Endothelial cell of umbilical vein (primary cell): Measurements from ENCODE around the gene RAB7B. TPM values are rescaled to one million over a fixed set of nuclear protein-coding genes. Genes with fewer than 3 reads are reported as not detected.

Source experiments
- BruUV-seq: library from RNA; stranded (reverse); fragments of 400-500 nt; replicated peaks from 2 replicates; lab custom pipeline; 2021; lab: Mats Ljungman, UMichigan
- CTCF ChIA-PET: fragments of 300-600, 350-600 bp; sonication (Branson Sonifier 250); formaldehyde crosslinking; loops from one replicate; lab custom pipeline; 2021; ENCODE audit warnings: antibody characterized with exemption, inconsistent platforms; lab: Charles Lee
- POLR2A ChIA-PET: fragments of 300-600, 350-600 bp; sonication (Branson Sonifier 250); formaldehyde crosslinking; loops from one replicate; lab custom pipeline; 2021; ENCODE audit warnings: antibody characterized with exemption, inconsistent platforms; lab: Charles Lee
- DNase-seq: peaks from one replicate; pipeline ENCODE4 v3.0.0-alpha.2; 2011; ENCODE audit warnings: low read depth, low spot score
- FAIRE-seq: peaks from 2 replicates; lab custom pipeline; 2011; peaks lifted over from hg19 to GRCh38; lab: Jason Lieb, UNC
- H2AFZ ChIP-seq: 2 replicates; pipeline ENCODE4 v1.6.0; 2012; ENCODE audit warnings: low read depth, low read length, control low read depth, inconsistent platforms
- H3K27ac ChIP-seq: 2 replicates; pipeline ENCODE4 v1.5.1; 2011; ENCODE audit warnings: low read depth, mild to moderate bottlenecking, control low read depth, low read length, moderate library complexity; ENCODE audit not compliant: insufficient read depth
- H3K27me3 ChIP-seq, 2 experiments: 2 replicates each; pipeline versions ENCODE4 v1.6.0 to v1.6.1; 2011; ENCODE audit warnings: low read length in 2 of 2, mixed read lengths in 1 of 2; ENCODE audit not compliant: control insufficient read depth in 2 of 2, insufficient read depth in 2 of 2
- H3K36me3 ChIP-seq, 2 experiments: 2 replicates in 1 of 2; 3 replicates in 1 of 2; pipeline ENCODE4 v1.5.1; 2011; ENCODE audit warnings: low read length in 2 of 2, mild to moderate bottlenecking in 1 of 2, moderate library complexity in 1 of 2; ENCODE audit not compliant: control insufficient read depth in 2 of 2, insufficient read depth in 2 of 2; ENCODE audit errors: extremely low read depth in 1 of 2
- H3K4me1 ChIP-seq: 3 replicates; pipeline ENCODE4 v1.5.1; 2011; ENCODE audit warnings: mild to moderate bottlenecking, low read length; ENCODE audit not compliant: control insufficient read depth, insufficient read depth; ENCODE audit errors: extremely low read depth
- H3K4me2 ChIP-seq: 2 replicates; pipeline ENCODE4 v1.6.1; 2011; ENCODE audit warnings: low read length, control low read depth, mixed read lengths; ENCODE audit not compliant: insufficient read depth
- H3K4me3 ChIP-seq, 3 experiments: fragments of 200-600 bp in 1 of 3; sonication (generic), shearing (Covaris generic) in 1 of 3; replicated peaks in 1 of 3; 2 replicates each; pipeline ENCODE4 v1.5.1; 2011 to 2016; ENCODE audit warnings: control low read depth in 3 of 3, low read length in 3 of 3, mild to moderate bottlenecking in 2 of 3, inconsistent platforms in 1 of 3, low read depth in 1 of 3, moderate library complexity in 1 of 3; ENCODE audit not compliant: insufficient read depth in 1 of 3
- H3K79me2 ChIP-seq: 2 replicates; pipeline ENCODE4 v1.6.0; 2012; ENCODE audit warnings: low read length, inconsistent platforms; ENCODE audit not compliant: control insufficient read depth, insufficient read depth
- H3K9ac ChIP-seq: replicated peaks from 2 replicates; pipeline ENCODE3; 2011; ENCODE audit warnings: low read length, control low read depth; ENCODE audit not compliant: insufficient read depth; ENCODE audit errors: extremely low read depth
- H3K9me1 ChIP-seq: replicated peaks from 3 replicates; pipeline ENCODE4 v1.6.0; 2011; ENCODE audit warnings: mild to moderate bottlenecking, low read length; ENCODE audit not compliant: control insufficient read depth, insufficient read depth; ENCODE audit errors: extremely low read depth
- H3K9me3 ChIP-seq: replicated peaks from 2 replicates; pipeline ENCODE4 v1.5.1; 2012; ENCODE audit warnings: low read length, inconsistent platforms; ENCODE audit not compliant: control insufficient read depth, insufficient read depth
- H4K20me1 ChIP-seq: replicated peaks from 2 replicates; pipeline ENCODE3; 2011; ENCODE audit warnings: mild to moderate bottlenecking, low read length; ENCODE audit not compliant: control insufficient read depth, insufficient read depth; ENCODE audit errors: extremely low read depth
- CTCF ChIP-seq, 2 donors: IDR thresholded peaks; 1 replicate in 1 of 2; 2 replicates in 1 of 2; pipeline ENCODE4 v1.5.1; 2011; ENCODE audit warnings: low read length in 2 of 2, mild to moderate bottlenecking in 2 of 2, moderate library complexity in 2 of 2, control low read depth in 1 of 2, inconsistent platforms in 1 of 2, low read depth in 1 of 2; ENCODE audit not compliant: insufficient read depth in 1 of 2; ENCODE audit errors: extremely low read depth in 1 of 2
- EZH2 ChIP-seq: IDR thresholded peaks from 2 replicates; pipeline ENCODE4 v1.6.1; 2012; ENCODE audit warnings: borderline replicate concordance, low read depth, mild to moderate bottlenecking, moderate library complexity, low read length, inconsistent platforms; ENCODE audit not compliant: severe bottlenecking
- FOS ChIP-seq: IDR thresholded peaks from 2 replicates; pipeline ENCODE4 v1.6.1; 2011; ENCODE audit warnings: mild to moderate bottlenecking, low read length, moderate library complexity, borderline replicate concordance; ENCODE audit not compliant: insufficient read depth
- GATA2 ChIP-seq: IDR thresholded peaks from 2 replicates; pipeline ENCODE4 v1.7.0; 2011; ENCODE audit warnings: low read depth, mild to moderate bottlenecking, moderate library complexity, mixed read lengths, low read length; ENCODE audit not compliant: insufficient read length, insufficient read depth
- JUN ChIP-seq: IDR thresholded peaks from 2 replicates; pipeline ENCODE4 v1.6.1; 2011; ENCODE audit warnings: borderline replicate concordance, low read depth; ENCODE audit not compliant: insufficient read length, insufficient read depth
- MAX ChIP-seq: IDR thresholded peaks from 2 replicates; pipeline ENCODE4 v1.6.1; 2011; ENCODE audit not compliant: insufficient read depth, insufficient read length
- MYC ChIP-seq: IDR thresholded peaks from one replicate; pipeline ENCODE4 v1.6.1; 2011; ENCODE audit warnings: mild to moderate bottlenecking, low read depth, low read length
- POLR2A ChIP-seq: IDR thresholded peaks from 2 replicates; pipeline ENCODE4 v1.6.1; 2012; ENCODE audit warnings: low read depth, mild to moderate bottlenecking, control low read depth, low read length
- POLR2AphosphoS5 ChIP-seq: IDR thresholded peaks from 2 replicates; pipeline ENCODE4 v1.6.1; 2012; ENCODE audit warnings: low read depth, mild to moderate bottlenecking, control low read depth, low read length, moderate library complexity; ENCODE audit not compliant: insufficient read depth
- dilution Hi-C: fragments of 300-500 bp; cut with MboI; formaldehyde crosslinking; loops from one replicate; pipeline ENCODE4 v1.15.0; 2019; ENCODE audit warnings: low sequenced_read_pairs; ENCODE audit not compliant: extremely low pct_ligation_motif_present
- intact Hi-C: fragments of 100-400 bp; cut with micrococcal nuclease; formaldehyde crosslinking; loops from one replicate; pipeline ENCODE4 v1.10.0; 2022
- polyA plus RNA-seq, 4 experiments: library from polyadenylated mRNA; depleted of rRNA in 3 of 4; stranded (reverse) in 3 of 4; unstranded in 1 of 4; fragments of >200 nt; gene quantifications; 2 replicates each; pipeline versions ENCODE4 v1.2.1 to v1.2.3, GENCODE V29; 2011 to 2012; ENCODE audit warnings: missing spikeins in 1 of 4
- total RNA-seq: library from RNA; stranded (reverse); gene quantifications from 2 replicates; pipeline ENCODE4 v1.2.3, GENCODE V29; 2021

Gene RAB7B
- total and polyA plus RNA-seq, 2 donors (not counting 3 experiments of a cell fraction or from before 2014, with no cell fraction given): 0.15 TPM; not detected in 1

DNA sequence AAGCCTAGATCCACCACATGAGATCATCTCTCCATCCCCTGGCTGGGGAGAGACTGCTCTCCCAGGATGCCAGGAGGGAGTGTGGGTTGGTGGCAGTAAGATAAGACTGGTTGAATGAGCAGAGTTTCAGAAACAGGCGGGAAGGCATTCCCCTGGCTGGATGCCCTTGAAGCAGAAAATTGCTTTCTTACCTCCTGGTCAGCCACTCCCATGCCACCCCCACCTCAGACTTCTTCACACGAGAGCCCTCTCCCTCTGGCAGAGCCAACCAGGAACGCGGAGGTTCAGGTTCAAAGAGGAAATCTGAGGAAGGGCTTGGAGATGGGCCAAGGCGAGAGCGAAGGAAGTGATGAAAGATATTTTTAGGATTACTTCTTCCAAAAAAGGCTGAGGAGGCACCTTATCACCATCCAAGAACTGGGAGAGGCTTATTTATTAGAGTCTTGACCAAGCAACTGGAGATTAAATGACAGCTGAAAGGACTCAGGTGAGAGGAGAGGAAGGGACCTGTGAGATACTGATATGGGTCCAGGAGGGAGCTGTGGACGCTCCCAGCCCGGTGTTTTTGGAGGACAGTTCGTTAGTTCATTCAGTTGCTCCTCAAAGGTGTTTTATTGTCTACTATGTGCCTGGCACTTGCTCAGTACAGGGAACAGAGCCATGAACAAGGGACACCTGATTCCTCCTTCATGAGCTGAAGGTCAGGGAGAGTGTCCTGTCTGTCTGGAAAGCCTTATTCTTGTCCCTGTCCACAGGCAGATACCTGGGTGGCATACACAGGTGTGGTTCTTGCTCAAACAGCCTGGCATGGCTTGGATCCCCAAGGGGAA, 41.0 kb downstream of the RAB7B start:
- no peaks in the 10 kb centered on the region for H4K20me1 ChIP-seq
- intact Hi-C loops: no loop called here
- peaks cover 3 to 7% of the 10 kb centered on the region in 2 experiments for H3K27me3 ChIP-seq
- no peak overlapping the region for H3K9ac ChIP-seq
- ChIA-PET CTCF (interaction anchor here (1.1 to 15.6 kb wide), 6 partner anchors 10 to 54 kb away, joined by 3 to 154 read pairs (median 7); no protein-coding TSS in a partner anchor), POLR2A (no interaction called here)
- H3K4me1 ChIP-seq: peaks cover 19% of the 10 kb centered on the region
- no peaks in the 10 kb centered on the region for H3K9me1 ChIP-seq
- H3K4me2 ChIP-seq: no peak overlapping the region
- no peaks in the 10 kb centered on the region for H3K9me3 ChIP-seq
- FAIRE-seq: no peak
- dilution Hi-C loops: no loop called here
- peak; percentile 7 for DNase-seq
- H3K36me3 ChIP-seq: no peaks in the 10 kb centered on the region
- peak overlapping the region; percentile 40 for H2AFZ ChIP-seq
- TF ChIP-seq MYC: no peak
- no peak for TF ChIP-seq POLR2AphosphoS5
- no peak for TF ChIP-seq GATA2
- TF ChIP-seq POLR2A: no peak
- no peak for TF ChIP-seq CTCF (IDR thresholded peaks at IDR 0.05; ENCODE audit: extremely low read depth in 1 of 2, insufficient read depth in 1 of 2, low read depth in 1 of 2, low read length in 2 of 2)
- TF ChIP-seq EZH2: no peak
- no peak for TF ChIP-seq FOS
- TF ChIP-seq MAX: no peak
- TF ChIP-seq JUN: no peak
- H3K4me3 ChIP-seq: no peak overlapping the region
- no TSS peak for BruUV-seq
- H3K79me2 ChIP-seq: no peaks in the 10 kb centered on the region
- no peak overlapping the region for H3K27ac ChIP-seq
